OCI-LY7 (cell line): ENCODE results near the gene MAML3.

Source experiments
- CTCF ChIP-seq: fragments of 200-600 bp; sonication (generic); conservative IDR thresholded peaks from 2 replicates; pipeline ENCODE4 v1.5.1; 2014; ENCODE audit warnings: mild to moderate bottlenecking, antibody characterized with exemption, low read length, moderate library complexity, mixed read lengths
- EZH2phosphoT487 ChIP-seq: fragments of 200-600 bp; sonication (generic); IDR thresholded peaks from 2 replicates; pipeline ENCODE4 v1.6.1; 2018; ENCODE audit warnings: low read depth, borderline replicate concordance, mild to moderate bottlenecking, mixed run types, antibody characterized with exemption, low read length, moderate library complexity, mixed read lengths

- TF ChIP-seq CTCF, result no peak
- no peak for TF ChIP-seq EZH2phosphoT487
Measured at GRCh38 chr4:139798456-139798855, 355.5 kb downstream of the MAML3 start.
